HL-60 (cell line): ENCODE results near the gene ERCC2.

Source experiments
- POLR2AphosphoS5 ChIP-seq: IDR thresholded peaks from 2 replicates; pipeline ENCODE4 v1.6.1; 2012; ENCODE audit warnings: low read depth
- SPI1 ChIP-seq: IDR thresholded peaks from 2 replicates; pipeline ENCODE4 v1.6.1; 2012; ENCODE audit warnings: low read depth, mild to moderate bottlenecking, borderline replicate concordance
- TF ChIP-seq, protein P1 (sequence below): IDR thresholded peaks from one replicate; pipeline ENCODE4 v1.5.1; 2011; ENCODE audit warnings: low read length, control low read depth, inconsistent platforms; ENCODE audit not compliant: insufficient read depth

DNA sequence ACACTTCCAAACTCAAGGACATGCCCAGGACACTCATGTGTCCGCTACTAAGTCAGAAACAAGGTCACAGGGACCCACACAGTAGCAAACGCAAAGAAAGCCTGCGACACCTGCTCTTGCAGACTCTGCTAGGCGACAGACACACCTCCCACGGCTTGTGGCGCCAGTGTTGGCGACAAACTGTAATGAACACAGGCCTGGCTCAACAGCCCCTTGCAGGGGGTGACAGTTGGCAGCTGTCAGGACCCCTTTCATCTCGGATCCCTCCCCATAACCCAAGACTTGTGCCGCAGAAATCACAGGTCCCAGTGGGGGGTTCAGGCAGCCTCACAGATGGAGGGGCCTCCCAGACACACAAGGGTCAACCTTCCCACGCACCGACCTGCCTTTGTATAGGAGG, 48.1 kb downstream of the ERCC2 start:
- TF ChIP-seq, protein P1, sequence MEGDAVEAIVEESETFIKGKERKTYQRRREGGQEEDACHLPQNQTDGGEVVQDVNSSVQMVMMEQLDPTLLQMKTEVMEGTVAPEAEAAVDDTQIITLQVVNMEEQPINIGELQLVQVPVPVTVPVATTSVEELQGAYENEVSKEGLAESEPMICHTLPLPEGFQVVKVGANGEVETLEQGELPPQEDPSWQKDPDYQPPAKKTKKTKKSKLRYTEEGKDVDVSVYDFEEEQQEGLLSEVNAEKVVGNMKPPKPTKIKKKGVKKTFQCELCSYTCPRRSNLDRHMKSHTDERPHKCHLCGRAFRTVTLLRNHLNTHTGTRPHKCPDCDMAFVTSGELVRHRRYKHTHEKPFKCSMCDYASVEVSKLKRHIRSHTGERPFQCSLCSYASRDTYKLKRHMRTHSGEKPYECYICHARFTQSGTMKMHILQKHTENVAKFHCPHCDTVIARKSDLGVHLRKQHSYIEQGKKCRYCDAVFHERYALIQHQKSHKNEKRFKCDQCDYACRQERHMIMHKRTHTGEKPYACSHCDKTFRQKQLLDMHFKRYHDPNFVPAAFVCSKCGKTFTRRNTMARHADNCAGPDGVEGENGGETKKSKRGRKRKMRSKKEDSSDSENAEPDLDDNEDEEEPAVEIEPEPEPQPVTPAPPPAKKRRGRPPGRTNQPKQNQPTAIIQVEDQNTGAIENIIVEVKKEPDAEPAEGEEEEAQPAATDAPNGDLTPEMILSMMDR: no peak
- TF ChIP-seq POLR2AphosphoS5 (no peak), SPI1 (no peak)
